Activated CD8-positive, alpha-beta memory T cell treated with anti-CD3 and anti-CD28 coated beads, Interleukin-2, amount 50 U/mL, for 48 hours (primary cell): ENCODE results near the gene ROCK2.

Source experiments
- DNase-seq: peaks from one replicate; pipeline ENCODE4 v3.0.0-alpha.2; 2020

Gene ROCK2

GRCh38 chr2:11224887-11225286 lies 119.5 kb downstream of the ROCK2 start:
- DNase-seq: no peak

- DNase-seq: no peak
Measured at GRCh38 chr2:11222845-11223244, 121.6 kb downstream of the ROCK2 start.

- no peak for DNase-seq
Measured at GRCh38 chr2:11220445-11220844, 124.0 kb downstream of the ROCK2 start.

- DNase-seq: no peak
Measured at GRCh38 chr2:11215407-11215806, 129.0 kb downstream of the ROCK2 start.

- DNase-seq: no peak
Measured at GRCh38 chr2:11214770-11215169, 129.7 kb downstream of the ROCK2 start.

GRCh38 chr2:11213975-11214374 lies 130.5 kb downstream of the ROCK2 start:
- no peak for DNase-seq

GRCh38 chr2:11213090-11213638 lies 131.3 kb downstream of the ROCK2 start:
- no peak for DNase-seq

- no peak for DNase-seq
Measured at GRCh38 chr2:11212645-11213044, 131.8 kb downstream of the ROCK2 start.

GRCh38 chr2:11208083-11208482 lies 136.4 kb downstream of the ROCK2 start:
- no peak for DNase-seq

- no peak for DNase-seq
Measured at GRCh38 chr2:11203480-11203879, 141.0 kb downstream of the ROCK2 start.

- DNase-seq: no peak
Measured at GRCh38 chr2:11201969-11202368, 142.5 kb downstream of the ROCK2 start.

GRCh38 chr2:11200651-11201050 lies 143.8 kb downstream of the ROCK2 start:
- no peak for DNase-seq

GRCh38 chr2:11196246-11196645 lies 148.2 kb downstream of the ROCK2 start:
- no peak for DNase-seq

- no peak for DNase-seq
Measured at GRCh38 chr2:11187731-11188130, 156.7 kb downstream of the ROCK2 start.

GRCh38 chr2:11187083-11187619 lies 157.3 kb downstream of the ROCK2 start:
- DNase-seq: no peak

GRCh38 chr2:11186145-11186544 lies 158.3 kb downstream of the ROCK2 start:
- DNase-seq: no peak

- DNase-seq: no peak
Measured at GRCh38 chr2:11182951-11183350, 161.5 kb downstream of the ROCK2 start.

GRCh38 chr2:11180653-11181052 lies 163.8 kb downstream of the ROCK2 start:
- DNase-seq: no peak

- DNase-seq: no peak
Measured at GRCh38 chr2:11179899-11180298, 164.5 kb downstream of the ROCK2 start.

- DNase-seq: no peak
Measured at GRCh38 chr2:11179196-11179595, 165.2 kb downstream of the ROCK2 start.

- DNase-seq: no peak
Measured at GRCh38 chr2:11177871-11178690, 166.4 kb downstream of the ROCK2 start.

GRCh38 chr2:11175293-11175795 lies 169.1 kb downstream of the ROCK2 start:
- DNase-seq: no peak

- DNase-seq: no peak
Measured at GRCh38 chr2:11174222-11174621, 170.2 kb downstream of the ROCK2 start.

- no peak for DNase-seq
Measured at GRCh38 chr2:11169333-11169732, 175.1 kb downstream of the ROCK2 start.
